ACC112 (cell line): Measurements from ENCODE around the gene DDC.
"Not testable (repeated sequence)": the region's sequence is repeated elsewhere in the genome, so short reads cannot be mapped to it uniquely, and the experiment has no call there.

ENCODE experiments used
- H2AFZ ChIP-seq: fragments of 200-600 bp; sonication (generic); one replicate; pipeline ENCODE4 v1.6.0; 2017; ENCODE audit warnings: antibody characterized with exemption, low read length; ENCODE audit not compliant: unreplicated experiment
- H3K27ac ChIP-seq: fragments of 200-600 bp; sonication (generic); 2 replicates; pipeline ENCODE4 v1.5.1; 2014; ENCODE audit warnings: low read depth, mild to moderate bottlenecking, antibody characterized with exemption, low read length, moderate library complexity
- H3K27me3 ChIP-seq: fragments of 200-600 bp; sonication (generic); 2 replicates; pipeline ENCODE4 v1.6.1; 2014; ENCODE audit warnings: mild to moderate bottlenecking, antibody characterized with exemption, low read length, moderate library complexity, mixed read lengths; ENCODE audit not compliant: insufficient read depth
- H3K36me3 ChIP-seq: fragments of 200-600 bp; sonication (generic); 2 replicates; pipeline ENCODE4 v1.6.1; 2016; ENCODE audit warnings: mild to moderate bottlenecking, antibody characterized with exemption, low read length, moderate library complexity, mixed read lengths; ENCODE audit not compliant: insufficient read depth
- H3K4me1 ChIP-seq: fragments of 200-600 bp; sonication (generic); one replicate; pipeline ENCODE4 v1.6.1; 2016; ENCODE audit warnings: low read length, mixed read lengths; ENCODE audit not compliant: insufficient read depth, unreplicated experiment, control insufficient read depth
- H3K4me3 ChIP-seq: fragments of 200-600 bp; sonication (generic); 2 replicates; pipeline ENCODE4 v1.5.1; 2014; ENCODE audit warnings: mild to moderate bottlenecking, low read depth, low read length
- H3K79me2 ChIP-seq: fragments of 200-600 bp; sonication (generic); one replicate; pipeline ENCODE4 v1.6.0; 2016; ENCODE audit warnings: low read length; ENCODE audit not compliant: control insufficient read depth, unreplicated experiment, insufficient read depth

DDC gene

DNA sequence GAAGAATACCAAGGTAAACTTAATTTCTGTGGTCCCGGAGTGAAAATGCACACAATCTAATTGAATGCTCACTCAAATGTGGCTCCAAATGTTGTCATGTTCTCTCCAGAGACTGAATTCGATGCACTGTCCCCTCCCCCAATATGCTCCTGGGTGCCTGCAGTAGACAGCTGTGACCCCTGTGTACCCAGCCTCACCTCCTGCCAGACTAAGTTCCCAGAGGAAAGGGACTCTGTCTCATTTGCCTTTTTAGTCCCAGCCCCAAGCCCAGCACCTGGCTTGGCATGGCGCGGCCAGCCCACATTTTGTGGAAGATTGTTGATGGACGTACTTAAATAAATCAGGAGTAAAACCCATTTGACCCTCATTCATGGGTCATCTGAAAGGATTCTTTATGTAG is 93.2 kb downstream of the DDC start:
- Histone ChIP-seq H3K27ac (no peak overlapping the region), H3K4me3 (no peak overlapping the region), H3K4me1 (peaks cover 4% of the 10 kb centered on the region), H3K79me2 (no peaks in the 10 kb centered on the region), H3K36me3 (no peaks in the 10 kb centered on the region), H3K27me3 (no peaks in the 10 kb centered on the region), H2AFZ (no peak overlapping the region)

DNA sequence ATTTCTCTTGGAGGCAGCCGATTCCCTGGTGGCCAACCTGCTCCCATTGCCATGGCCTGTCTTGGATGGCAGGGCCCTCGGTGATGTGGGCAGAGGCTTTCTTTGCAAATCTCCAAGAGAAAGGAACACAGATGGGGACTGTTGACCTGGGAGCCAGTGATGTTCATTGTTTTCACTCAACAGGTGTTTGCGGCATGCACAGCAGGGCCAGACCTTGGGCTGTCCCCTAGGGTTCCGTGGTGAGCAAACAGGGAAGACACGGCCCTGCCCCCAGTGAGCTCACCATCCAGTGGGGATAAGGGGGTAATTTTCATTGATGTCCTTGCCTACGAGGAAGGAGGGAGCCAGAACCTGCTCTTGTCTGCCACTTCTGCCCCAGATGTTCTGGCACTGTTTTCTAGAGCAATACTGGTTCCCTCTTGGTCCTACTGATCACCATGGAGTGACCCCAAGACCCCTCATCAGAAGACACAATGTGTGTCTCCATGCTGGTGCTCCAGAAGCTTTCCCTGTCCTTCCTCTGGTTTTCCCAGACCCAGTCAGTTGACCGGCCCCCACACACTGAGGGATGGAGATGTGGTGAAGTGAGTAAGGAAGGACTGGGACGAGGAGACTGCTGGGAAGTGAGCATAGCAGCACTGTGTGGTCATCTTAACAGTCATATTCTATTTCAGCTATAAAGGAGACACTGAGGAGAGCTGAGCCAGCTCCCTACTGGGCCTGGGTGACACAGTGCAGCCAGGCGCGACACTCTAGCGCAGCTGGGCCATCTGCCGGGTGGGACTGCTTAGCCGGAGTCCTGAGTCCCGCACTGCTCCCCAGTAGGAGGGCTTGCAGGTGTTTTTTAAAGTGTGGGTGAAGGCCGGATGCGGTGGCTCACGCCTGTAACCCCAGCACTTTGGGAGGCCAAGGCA is 94.7 kb downstream of the DDC start:
- Histone ChIP-seq H3K36me3 (no peaks in the 10 kb centered on the region), H3K79me2 (no peaks in the 10 kb centered on the region), H3K27me3 (no peaks in the 10 kb centered on the region), H3K27ac (no peak overlapping the region), H2AFZ (no peak overlapping the region), H3K4me1 (peaks cover 4% of the 10 kb centered on the region), H3K4me3 (no peak overlapping the region)

DNA sequence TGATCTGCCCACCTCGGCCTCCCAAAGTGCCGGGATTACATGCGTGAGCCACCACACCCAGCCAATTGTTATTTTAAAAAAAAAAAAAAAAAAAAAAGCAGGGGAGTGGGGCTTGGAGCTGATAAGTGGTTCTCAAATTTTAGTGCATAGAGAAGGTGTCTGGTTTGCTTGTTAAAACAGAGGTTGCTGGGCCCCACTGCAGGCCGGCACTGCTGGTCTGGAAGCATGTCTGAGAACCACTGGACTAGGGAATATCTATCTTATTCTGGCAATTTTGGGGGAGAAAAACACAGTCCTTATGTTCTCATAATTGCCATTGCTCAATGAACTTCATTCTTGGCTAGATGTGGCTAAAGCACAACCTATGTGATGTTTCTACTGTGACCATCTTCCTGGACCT is 96.0 kb downstream of the DDC start:
- Histone ChIP-seq H2AFZ (no peak overlapping the region), H3K4me1 (peaks cover 4% of the 10 kb centered on the region), H3K27me3 (no peaks in the 10 kb centered on the region), H3K36me3 (no peaks in the 10 kb centered on the region), H3K4me3 (no peak overlapping the region), H3K79me2 (no peaks in the 10 kb centered on the region), H3K27ac (no peak overlapping the region)

- Histone ChIP-seq H3K4me3 (peak overlapping the region; percentile 64), H3K27me3 (no peaks in the 10 kb centered on the region), H3K4me1 (peaks cover 4% of the 10 kb centered on the region), H2AFZ (peak overlapping the region; percentile 70), H3K36me3 (no peaks in the 10 kb centered on the region), H3K27ac (no peak overlapping the region), H3K79me2 (no peaks in the 10 kb centered on the region)
These were observed 97.2 kb downstream of the DDC start for GRCh38 chr7:50467817-50468610.

- Histone ChIP-seq H3K27me3 (no peaks in the 10 kb centered on the region), H3K36me3 (no peaks in the 10 kb centered on the region), H3K27ac (no peak overlapping the region), H3K79me2 (no peaks in the 10 kb centered on the region), H3K4me1 (peaks cover 4% of the 10 kb centered on the region), H2AFZ (no peak overlapping the region), H3K4me3 (no peak overlapping the region)
These were observed 98.2 kb downstream of the DDC start for GRCh38 chr7:50466815-50467585.

DNA sequence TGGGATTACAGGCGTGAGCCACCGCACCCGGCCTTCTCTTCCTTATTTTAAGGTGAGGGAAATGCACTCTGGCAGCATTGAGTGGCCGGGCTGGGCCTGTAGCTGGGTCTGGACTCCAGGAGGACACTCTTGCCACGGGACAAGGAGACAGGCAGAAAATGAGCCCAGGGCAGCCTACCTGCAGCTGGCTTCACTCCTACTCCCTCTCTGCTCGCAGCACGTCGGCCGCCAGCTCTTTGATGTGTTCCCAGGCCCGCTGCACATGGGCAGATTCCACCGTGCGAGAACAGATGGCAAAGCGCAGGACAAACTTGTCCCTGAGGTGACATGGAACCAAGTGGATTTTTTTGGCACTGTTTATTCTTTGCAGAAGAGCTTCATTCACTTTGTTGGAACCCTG is 102.2 kb downstream of the DDC start:
- Histone ChIP-seq H3K79me2 (no peaks in the 10 kb centered on the region), H2AFZ (no peak overlapping the region), H3K36me3 (no peaks in the 10 kb centered on the region), H3K27ac (no peak overlapping the region), H3K4me1 (no peaks in the 10 kb centered on the region), H3K27me3 (0 out of 2 replicates have a peak, but pooled peaks cover 5% of the 10 kb centered on the region), H3K4me3 (no peak overlapping the region)

- peaks cover 10% of the 10 kb centered on the region; the same call in 1 of the 2 replicates for H3K27me3 ChIP-seq
- no peaks in the 10 kb centered on the region for H3K4me1 ChIP-seq
- H3K36me3 ChIP-seq = no peaks in the 10 kb centered on the region
- H3K79me2 ChIP-seq = no peaks in the 10 kb centered on the region
- no peak overlapping the region for H2AFZ ChIP-seq
- H3K27ac ChIP-seq = no peak overlapping the region
- no peak overlapping the region for H3K4me3 ChIP-seq
These were observed 102.8 kb downstream of the DDC start for GRCh38 chr7:50462361-50462760.

DNA sequence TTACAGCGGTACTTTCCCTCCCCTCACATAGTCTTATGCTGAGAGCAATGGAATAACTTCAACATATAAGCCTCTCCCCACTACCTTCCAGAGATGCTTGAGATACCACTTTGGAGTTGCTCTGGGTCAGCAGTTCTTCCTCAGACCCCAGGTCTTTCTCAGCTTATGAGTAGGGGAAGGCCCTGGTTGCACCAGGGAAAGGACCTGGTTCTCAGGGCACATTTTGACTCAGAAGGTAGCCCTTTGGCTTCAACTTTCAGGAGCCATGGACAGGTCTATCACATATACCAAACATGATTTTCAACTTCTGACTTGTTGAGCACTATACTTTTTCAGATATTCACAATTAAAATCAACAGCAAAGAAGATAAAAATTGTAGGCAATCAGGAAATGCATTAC is 103.5 kb downstream of the DDC start:
- no peak overlapping the region for H3K4me3 ChIP-seq
- no peak overlapping the region for H2AFZ ChIP-seq
- no peaks in the 10 kb centered on the region for H3K4me1 ChIP-seq
- no peaks in the 10 kb centered on the region for H3K36me3 ChIP-seq
- H3K27me3 ChIP-seq = peaks cover 16% of the 10 kb centered on the region; the same call in 1 of the 2 replicates
- H3K79me2 ChIP-seq = no peaks in the 10 kb centered on the region
- no peak overlapping the region for H3K27ac ChIP-seq

DNA sequence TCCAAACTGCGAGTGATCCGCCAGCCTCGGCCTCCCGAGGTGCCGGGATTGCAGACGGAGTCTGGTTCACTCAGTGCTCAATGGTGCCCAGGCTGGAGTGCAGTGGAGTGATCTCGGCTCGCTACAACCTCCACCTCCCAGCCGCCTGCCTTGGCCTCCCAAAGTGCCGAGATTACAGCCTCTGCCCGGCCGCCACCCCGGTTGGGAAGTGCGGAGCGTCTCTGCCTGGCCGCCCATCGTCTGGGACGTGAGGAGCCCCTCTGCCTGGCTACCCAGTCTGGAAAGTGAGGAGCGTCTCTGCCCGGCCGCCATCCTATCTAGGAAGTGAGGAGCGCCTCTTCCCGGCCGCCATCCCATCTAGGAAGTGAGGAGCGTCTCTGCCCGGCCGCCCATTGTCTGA is 106.0 kb downstream of the DDC start:
- H2AFZ ChIP-seq, H3K79me2 ChIP-seq: not testable (repeated sequence)

GRCh38 chr7:50458651-50459050 is 106.6 kb downstream of the DDC start:
- not testable (repeated sequence) for H3K4me3 ChIP-seq, H3K36me3 ChIP-seq, H3K27ac ChIP-seq, H3K79me2 ChIP-seq, H2AFZ ChIP-seq, H3K4me1 ChIP-seq
- peaks cover 38% of the 10 kb centered on the region for H3K27me3 ChIP-seq

More for the DNA sequence above, 106.0 kb downstream of the DDC start:
- H3K4me1 ChIP-seq, H3K27ac ChIP-seq, H3K36me3 ChIP-seq, H3K4me3 ChIP-seq: not testable (repeated sequence)
- peaks cover 36% of the 10 kb centered on the region for H3K27me3 ChIP-seq
